GM23338 (cell line): Measurements from ENCODE around the gene CARMIL1. TPM values are rescaled to one million over a fixed set of nuclear protein-coding genes. Genes with fewer than 3 reads are reported as not detected.

Experiments used
- ATAC-seq: fragments of 200-7000 bp; cut with Tn5 transposase; 3 replicates; pipeline ENCODE4 v1.9.1; 2020
- DNase-seq: peaks from one replicate; pipeline ENCODE4 v3.0.0-alpha.2; 2015; ENCODE audit warnings: low spot score
- H2AFZ ChIP-seq: fragments of 200-600 bp; sonication (generic); 2 replicates; pipeline ENCODE4 v1.8.0; 2016; ENCODE audit warnings: antibody characterized with exemption, mild to moderate bottlenecking, moderate library complexity
- H3F3A ChIP-seq: fragments of 200-600 bp; sonication (generic); replicated peaks from 2 replicates; pipeline ENCODE4 v1.8.0; 2017; ENCODE audit warnings: antibody characterized with exemption, mixed run types, low read depth
- H3K27ac ChIP-seq: fragments of 200-600 bp; sonication (generic); 2 replicates; pipeline ENCODE4 v1.6.1; 2016; ENCODE audit warnings: low read depth
- H3K27me3 ChIP-seq: fragments of 200-600 bp; sonication (generic); 2 replicates; pipeline ENCODE4 v1.8.0; 2016; ENCODE audit warnings: mild to moderate bottlenecking, mixed run types, moderate library complexity; ENCODE audit not compliant: insufficient read depth
- H3K36me3 ChIP-seq: fragments of 200-600 bp; sonication (generic); 2 replicates; pipeline ENCODE4 v1.8.0; 2016; ENCODE audit warnings: mild to moderate bottlenecking; ENCODE audit not compliant: insufficient read depth
- H3K4me1 ChIP-seq: fragments of 200-600 bp; sonication (generic); 2 replicates; pipeline ENCODE4 v1.8.0; 2016; ENCODE audit warnings: mild to moderate bottlenecking, moderate library complexity; ENCODE audit not compliant: insufficient read depth
- H3K4me2 ChIP-seq: fragments of 200-600 bp; sonication (generic); 2 replicates; pipeline ENCODE4 v1.7.1; 2017; ENCODE audit warnings: mixed run types
- H3K4me3 ChIP-seq: fragments of 200-600 bp; sonication (generic); 2 replicates; pipeline ENCODE4 v1.6.1; 2016; ENCODE audit warnings: mixed run types
- H3K79me2 ChIP-seq: fragments of 200-600 bp; sonication (generic); replicated peaks from 2 replicates; pipeline ENCODE4 v1.8.0; 2017; ENCODE audit warnings: mild to moderate bottlenecking; ENCODE audit not compliant: insufficient read depth
- H3K9me2 ChIP-seq: fragments of 200-600 bp; sonication (generic); 2 replicates; pipeline ENCODE4 v1.8.0; 2017; ENCODE audit not compliant: insufficient read depth
- H4K20me1 ChIP-seq: fragments of 200-600 bp; sonication (generic); replicated peaks from 2 replicates; pipeline ENCODE4 v1.8.0; 2017; ENCODE audit warnings: mild to moderate bottlenecking; ENCODE audit not compliant: insufficient read depth
- H3K27ac Mint-ChIP-seq: 2 replicates; pipeline ENCODE4 v1.8.0; 2020; ENCODE audit warnings: inconsistent platforms, mild to moderate bottlenecking, moderate library complexity, mixed read lengths
- H3K27me3 Mint-ChIP-seq: 3 replicates; pipeline ENCODE4 v1.8.0; 2022; ENCODE audit warnings: low read depth, mild to moderate bottlenecking, moderate library complexity, mixed read lengths, inconsistent platforms; ENCODE audit not compliant: insufficient read depth, poor library complexity
- H3K36me3 Mint-ChIP-seq: 3 replicates; pipeline ENCODE4 v1.8.0; 2021; ENCODE audit warnings: low read depth, mild to moderate bottlenecking, inconsistent platforms, moderate library complexity, mixed read lengths
- H3K4me1 Mint-ChIP-seq: 3 replicates; pipeline ENCODE4 v1.8.0; 2020; ENCODE audit warnings: mild to moderate bottlenecking, inconsistent platforms, mixed read lengths
- H3K4me3 Mint-ChIP-seq: 3 replicates; pipeline ENCODE4 v1.8.0; 2021; ENCODE audit warnings: moderate library complexity, mild to moderate bottlenecking, inconsistent platforms, mixed read lengths
- H3K9me3 Mint-ChIP-seq: 3 replicates; pipeline ENCODE4 v1.8.0; 2020; ENCODE audit warnings: moderate library complexity, mild to moderate bottlenecking, inconsistent platforms, mixed read lengths
- CTCF ChIP-seq, 2 experiments: fragments of 200-600 bp in 1 of 2; sonication (generic) in 1 of 2; conservative IDR thresholded peaks; 2 replicates each; pipeline versions ENCODE4 v1.5.1 to v1.6.1; 2016 to 2017; ENCODE audit warnings: antibody characterized with exemption in 2 of 2, low read depth in 2 of 2, mild to moderate bottlenecking in 2 of 2, moderate library complexity in 1 of 2
- ETS1 ChIP-seq: IDR thresholded peaks from 2 replicates; pipeline ENCODE4 v1.6.1; 2016; ENCODE audit warnings: antibody characterized with exemption
- EZH2 ChIP-seq: fragments of 200-600 bp; sonication (generic); IDR thresholded peaks from one replicate; pipeline ENCODE4 v1.8.0; 2017; ENCODE audit warnings: antibody characterized with exemption, mild to moderate bottlenecking, low read depth; ENCODE audit not compliant: unreplicated experiment
- EZH2phosphoT487 ChIP-seq: fragments of 200-600 bp; sonication (generic); IDR thresholded peaks from one replicate; pipeline ENCODE4 v1.8.1; 2018; ENCODE audit warnings: antibody characterized with exemption; ENCODE audit not compliant: unreplicated experiment
- NANOG ChIP-seq: IDR thresholded peaks from 2 replicates; pipeline ENCODE4 v1.6.1; 2016; ENCODE audit warnings: antibody characterized with exemption, borderline replicate concordance
- POLR2AphosphoS5 ChIP-seq: IDR thresholded peaks from 2 replicates; pipeline ENCODE4 v1.6.1; 2016; ENCODE audit warnings: antibody characterized with exemption, low read depth
- REST ChIP-seq: IDR thresholded peaks from one replicate; pipeline ENCODE4 v1.6.1; 2018; ENCODE audit warnings: antibody characterized with exemption; ENCODE audit not compliant: unreplicated experiment
- STAT1 ChIP-seq: IDR thresholded peaks from one replicate; pipeline ENCODE4 v1.6.1; 2016; ENCODE audit warnings: antibody characterized with exemption; ENCODE audit not compliant: unreplicated experiment
- ZNF114 ChIP-seq: fragments of 250-450 bp; sonication (Bioruptor Pico); IDR thresholded peaks from 2 replicates; pipeline ENCODE4 v1.5.0; 2020; ENCODE audit warnings: mild to moderate bottlenecking, moderate library complexity
- ZNF462 ChIP-seq: fragments of 250-450 bp; sonication (Bioruptor Pico); IDR thresholded peaks from 2 replicates; pipeline ENCODE4 v1.5.0; 2020; ENCODE audit warnings: mild to moderate bottlenecking, moderate library complexity
- polyA plus RNA-seq: library from polyadenylated mRNA; unstranded; fragments of >200 nt; fragmentation: Nextera tagmentation; extraction: Ambion mirVana; gene quantifications from 2 replicates; pipeline ENCODE4 v1.2.1, GENCODE V29; 2016
- total RNA-seq: library from RNA; depleted of rRNA; stranded (reverse); fragments of >200 nt; shearing (Covaris generic); gene quantifications from 2 replicates; pipeline ENCODE4 v1.2.3, GENCODE V29; 2014

The CARMIL1 gene
- total and polyA plus RNA-seq, 2 experiments from 2014 or later = 43.2 to 66.9 TPM

GRCh38 chr6:25506020-25506419 lies 226.8 kb downstream of the CARMIL1 start:
- no peaks in the 10 kb centered on the region for H4K20me1 ChIP-seq
- no peak overlapping the region for H3K27ac ChIP-seq
- ATAC-seq (no peak), DNase-seq (no peak)
- no peak overlapping the region for H3K4me3 ChIP-seq
- no peak overlapping the region for H3K4me2 ChIP-seq
- no peaks in the 10 kb centered on the region for H3K27me3 ChIP-seq
- no peak overlapping the region for H3K4me3 Mint-ChIP-seq
- TF ChIP-seq NANOG = no peak
- no peak for TF ChIP-seq POLR2AphosphoS5
- no peak for TF ChIP-seq ZNF114 (CRISPR knock-in tag)
- no peak for TF ChIP-seq ZNF462 (CRISPR knock-in tag)
- no peak for TF ChIP-seq EZH2phosphoT487
- no peak for TF ChIP-seq ETS1
- no peak for TF ChIP-seq CTCF (conservative IDR thresholded peaks at IDR 0.05; ENCODE audit: low read depth in 2 of 2)
- no peak for TF ChIP-seq REST
- no peak for TF ChIP-seq STAT1
- TF ChIP-seq EZH2 = no peak
- H3F3A ChIP-seq = no peaks in the 10 kb centered on the region
- no peaks in the 10 kb centered on the region for H3K79me2 ChIP-seq
- no peak overlapping the region for H3K27ac Mint-ChIP-seq
- H3K9me3 Mint-ChIP-seq = no peaks in the 10 kb centered on the region
- peaks cover 2% of the 10 kb centered on the region; the same call in 1 of the 3 replicates for H3K36me3 Mint-ChIP-seq
- H3K36me3 ChIP-seq = no peaks in the 10 kb centered on the region; the same call in 1 of the 2 replicates
- no peaks in the 10 kb centered on the region; the same call in 1 of the 2 replicates for H3K4me1 ChIP-seq
- no peaks in the 10 kb centered on the region for H3K27me3 Mint-ChIP-seq
- peaks cover 3% of the 10 kb centered on the region; the same call in 1 of the 3 replicates for H3K4me1 Mint-ChIP-seq
- H2AFZ ChIP-seq = no peak overlapping the region
- H3K9me2 ChIP-seq = no peaks in the 10 kb centered on the region
